Measurements from ENCODE around the gene ZNF236.
A peak's percentile ranks its signal among the peaks of the same experiment; 100 is the strongest.
"Not testable (repeated sequence)": the region's sequence is repeated elsewhere in the genome, so short reads cannot be mapped to it uniquely, and the experiment has no call there.

ZNF236 gene

GRCh38 chr18:76822506-76823160 is at the start of gene ZNF236:
Gene ZNF236, plus strand, starts transcription at chr18:76822557. Its CDS starts 51 bp downstream, at chr18:76822608.
- DNase-seq = peak; percentile 69 to 96 (median 90)

- DNase-seq = no peak
Measured at GRCh38 chr18:76772665-76773064, 49.7 kb upstream of the ZNF236 start.

GRCh38 chr18:76777036-76777435 is 45.3 kb upstream of the ZNF236 start:
- DNase-seq = not testable (repeated sequence)

GRCh38 chr18:76783786-76784484 is 38.4 kb upstream of the ZNF236 start:
- no peak for DNase-seq

DNA sequence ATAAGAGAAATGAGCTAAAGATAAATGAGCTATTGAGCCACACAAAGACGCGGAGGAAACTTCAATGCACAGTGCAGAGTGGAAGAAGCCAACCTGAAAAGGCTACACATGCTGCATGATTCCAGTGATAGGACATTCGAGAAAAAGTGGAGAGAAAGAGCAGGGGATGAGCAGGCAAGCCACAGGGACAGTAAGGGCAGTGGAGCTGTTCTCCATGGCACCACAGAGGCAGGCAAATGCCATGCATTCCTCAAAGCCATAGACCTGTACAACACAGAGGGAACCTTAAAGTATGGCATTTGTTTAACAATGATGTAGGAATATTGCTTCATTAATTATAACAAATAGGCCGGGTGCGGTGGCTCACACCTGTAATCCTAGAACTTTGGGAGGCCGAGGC is 36.5 kb upstream of the ZNF236 start:
- DNase-seq = no peak

DNA sequence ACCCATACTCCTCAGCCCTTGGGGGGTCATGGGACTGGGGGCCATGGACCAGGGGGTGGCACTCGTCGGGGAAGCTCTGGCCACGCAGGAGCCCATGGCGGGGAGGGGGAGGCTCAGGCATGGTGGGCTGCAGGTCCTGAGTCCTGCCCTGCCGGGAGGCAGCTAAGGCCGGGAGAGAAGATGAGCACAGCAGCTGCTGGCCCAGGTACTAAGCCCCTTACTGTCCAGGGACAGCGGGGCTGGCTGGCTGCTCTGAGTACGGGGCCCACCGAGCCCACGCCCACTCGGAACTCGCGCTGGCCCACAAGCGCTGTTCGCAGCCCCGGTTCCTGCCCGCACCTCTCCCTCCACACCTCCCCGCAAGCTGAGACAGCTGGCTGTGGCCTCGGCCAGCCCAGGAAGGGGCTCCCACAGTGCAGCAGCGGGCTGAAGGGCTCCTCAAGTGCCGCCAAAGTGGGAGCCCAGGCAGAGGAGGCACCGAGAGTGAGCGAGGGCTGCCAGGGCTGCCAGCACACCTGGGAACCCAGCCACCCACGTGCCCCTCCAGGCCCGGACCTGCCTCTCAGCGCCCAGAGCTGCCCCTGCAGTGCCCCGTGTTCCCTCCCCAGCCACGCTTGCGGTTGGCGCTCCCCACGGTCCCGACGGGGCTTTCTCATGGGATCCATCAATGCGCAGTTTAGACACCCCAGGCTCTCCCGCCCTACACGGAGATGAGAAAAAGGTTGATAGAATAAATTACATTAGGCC is 33.6 kb upstream of the ZNF236 start:
- DNase-seq = no peak

GRCh38 chr18:76791106-76791505 is 31.3 kb upstream of the ZNF236 start:
- DNase-seq = no peak

- DNase-seq = no peak
Measured at GRCh38 chr18:76791642-76792041, 30.7 kb upstream of the ZNF236 start.

GRCh38 chr18:76794326-76794725 is 28.0 kb upstream of the ZNF236 start:
- DNase-seq = no peak

GRCh38 chr18:76801567-76802505 is 20.5 kb upstream of the ZNF236 start:
- DNase-seq = peak; percentile 8 to 75 (median 72)

GRCh38 chr18:76803413-76803812 is 18.9 kb upstream of the ZNF236 start:
- no peak for DNase-seq

DNA sequence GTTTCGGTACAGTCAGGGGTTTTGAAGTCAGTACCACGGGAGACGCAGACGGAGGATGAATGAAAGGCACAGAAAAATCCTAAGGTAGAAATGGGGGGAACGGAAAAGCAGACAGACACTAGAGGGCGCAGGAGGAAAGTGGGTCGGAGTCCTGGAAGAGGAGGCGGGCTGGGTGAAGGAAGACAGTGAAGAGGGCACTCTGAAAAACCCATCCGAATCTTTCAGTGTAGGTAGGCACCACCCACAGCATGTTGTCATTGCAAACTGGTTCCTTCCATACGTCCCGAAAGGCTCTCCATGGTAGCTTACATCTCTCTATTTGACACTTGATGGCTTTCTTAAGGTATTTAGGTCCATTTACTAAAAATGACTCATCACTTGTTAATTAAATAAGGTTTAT is 18.5 kb upstream of the ZNF236 start:
- DNase-seq = peak; percentile 44 to 80 (median 62)

GRCh38 chr18:76805221-76805620 is 17.1 kb upstream of the ZNF236 start:
- no peak for DNase-seq

- no peak for DNase-seq
Measured at GRCh38 chr18:76806301-76806700, 16.1 kb upstream of the ZNF236 start.

DNA sequence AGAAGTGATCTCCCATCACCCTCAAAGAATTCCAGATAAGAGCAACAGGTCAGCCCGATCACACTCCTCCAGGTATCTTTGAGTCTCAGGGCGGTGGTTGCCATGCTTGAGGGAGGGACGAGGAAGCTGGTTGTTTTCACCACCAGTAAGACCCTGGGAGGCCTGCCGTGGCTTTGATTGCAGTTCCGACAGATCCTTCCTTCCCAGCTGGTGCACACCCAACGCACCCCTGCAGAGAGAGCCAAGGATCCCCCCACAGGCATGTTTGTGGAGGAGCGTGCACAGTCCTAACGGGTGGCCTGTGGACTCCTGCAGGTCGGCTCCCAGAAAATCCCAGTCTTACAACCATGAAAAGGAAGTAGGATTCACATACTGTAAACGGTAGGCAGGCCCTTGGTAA is 13.8 kb upstream of the ZNF236 start:
- DNase-seq = no peak

GRCh38 chr18:76811530-76811929 is 10.8 kb upstream of the ZNF236 start:
- DNase-seq = not testable (repeated sequence)

GRCh38 chr18:76814256-76814655 is 8.1 kb upstream of the ZNF236 start:
- DNase-seq = no peak

- no peak for DNase-seq
Measured at GRCh38 chr18:76816127-76816526, 6.2 kb upstream of the ZNF236 start.

DNA sequence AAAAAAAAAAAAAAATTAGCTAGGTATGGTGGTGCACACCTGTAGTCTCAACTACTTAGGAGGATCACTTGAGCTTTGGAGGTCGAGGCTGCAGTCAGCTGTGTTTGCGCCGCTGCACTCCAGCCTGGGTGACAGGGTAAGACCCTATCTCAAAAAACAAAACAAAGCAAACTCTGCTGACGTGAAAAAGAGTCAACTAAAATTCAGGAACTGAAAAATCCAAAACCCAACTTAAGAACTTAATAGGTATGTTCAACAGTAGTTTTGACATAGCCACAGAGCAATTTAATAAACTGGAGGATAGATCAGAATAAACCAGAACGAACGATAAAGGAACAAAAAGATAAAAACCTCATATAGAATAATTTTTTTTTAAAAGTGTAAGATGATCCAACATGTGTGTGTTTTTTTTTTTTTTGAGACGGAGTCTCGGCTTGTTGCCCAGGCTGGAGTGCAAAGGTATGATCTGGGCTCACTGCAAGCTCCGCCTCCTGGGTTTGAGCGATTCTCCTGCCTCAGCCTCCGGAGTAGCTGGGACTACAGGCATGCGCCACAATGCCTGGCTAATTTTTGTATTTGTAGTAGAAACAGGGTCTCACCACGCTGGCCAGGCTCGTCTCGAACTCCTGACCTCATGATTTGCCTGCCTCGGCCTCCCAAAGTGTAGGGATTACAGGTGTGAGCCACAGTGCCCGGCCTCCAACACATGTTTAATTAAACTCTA is 4.3 kb upstream of the ZNF236 start:
- no peak for DNase-seq

GRCh38 chr18:76819411-76820136 is 2.8 kb upstream of the ZNF236 start:
- DNase-seq = no peak

DNA sequence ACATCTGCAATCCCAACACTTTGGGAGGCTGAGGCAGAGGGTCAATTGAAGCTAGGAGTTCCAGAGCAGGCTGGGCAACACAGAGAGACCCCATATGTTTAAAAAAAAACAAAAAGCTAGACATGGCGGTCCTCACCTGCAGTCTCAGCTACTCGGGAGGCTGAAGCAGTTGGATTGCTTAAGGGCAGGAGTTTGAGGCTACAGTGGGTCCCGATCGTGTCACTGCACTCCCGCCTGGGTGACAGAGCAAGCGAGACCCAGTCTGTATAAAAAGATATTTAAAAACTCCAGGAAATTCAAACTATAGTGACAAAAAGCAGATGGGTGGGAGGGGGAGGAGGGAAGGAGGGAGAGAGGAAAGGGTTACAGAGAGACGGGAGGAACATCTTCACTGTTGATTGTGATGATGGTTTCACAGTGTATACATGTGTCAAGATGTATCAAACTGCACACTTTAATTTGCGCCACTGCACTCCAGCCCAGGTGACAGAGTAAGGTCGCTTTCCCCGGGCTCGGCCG is 942 bp upstream of the ZNF236 start:
- peak in 1 of 3 experiments; percentile 79 for DNase-seq

Data from NCI-H1417 (cell line).